GM18519 (cell line): Measurements from ENCODE around the gene GPC5.
A peak's percentile ranks its signal among the peaks of the same experiment; 100 is the strongest.

Experiments
- ATAC-seq: cut with Tn5 transposase; IDR thresholded peaks from one replicate; pipeline ENCODE4 v1.9.1; 2021; ENCODE audit warnings: mild to moderate bottlenecking, moderate library complexity; ENCODE audit not compliant: unreplicated experiment, low FRiP score

Gene GPC5

GRCh38 chr13:91930687-91931086 lies 532.3 kb downstream of the GPC5 start:
- ATAC-seq = no peak

GRCh38 chr13:91934354-91934753 lies 535.9 kb downstream of the GPC5 start:
- ATAC-seq = no peak

- ATAC-seq = peak; percentile 58
These were observed 548.2 kb downstream of the GPC5 start for GRCh38 chr13:91946498-91947070.

GRCh38 chr13:91948736-91949135 lies 550.3 kb downstream of the GPC5 start:
- ATAC-seq = no peak

- ATAC-seq = no peak
These were observed 552.4 kb downstream of the GPC5 start for GRCh38 chr13:91950803-91951202.

- no peak for ATAC-seq
These were observed 557.3 kb downstream of the GPC5 start for GRCh38 chr13:91955546-91956355.

- ATAC-seq = no peak
These were observed 562.5 kb downstream of the GPC5 start for GRCh38 chr13:91960947-91961346.

GRCh38 chr13:91962946-91963345 lies 564.5 kb downstream of the GPC5 start:
- ATAC-seq = no peak

GRCh38 chr13:91965511-91965910 lies 567.1 kb downstream of the GPC5 start:
- ATAC-seq = no peak

- no peak for ATAC-seq
These were observed 580.1 kb downstream of the GPC5 start for GRCh38 chr13:91978571-91978970.

- ATAC-seq = no peak
These were observed 588.5 kb downstream of the GPC5 start for GRCh38 chr13:91986761-91987483.

GRCh38 chr13:91988331-91988730 lies 589.9 kb downstream of the GPC5 start:
- ATAC-seq = no peak

- no peak for ATAC-seq
These were observed 614.4 kb downstream of the GPC5 start for GRCh38 chr13:92012787-92013186.

- ATAC-seq = no peak
These were observed 619.3 kb downstream of the GPC5 start for GRCh38 chr13:92017737-92018136.

GRCh38 chr13:92028695-92029094 lies 630.3 kb downstream of the GPC5 start:
- no peak for ATAC-seq

GRCh38 chr13:92029641-92030040 lies 631.2 kb downstream of the GPC5 start:
- no peak for ATAC-seq

- no peak for ATAC-seq
These were observed 640.5 kb downstream of the GPC5 start for GRCh38 chr13:92038905-92039304.

GRCh38 chr13:92042522-92042921 lies 644.1 kb downstream of the GPC5 start:
- ATAC-seq = no peak

- no peak for ATAC-seq
These were observed 645.9 kb downstream of the GPC5 start for GRCh38 chr13:92044351-92044750.

GRCh38 chr13:92054389-92054788 lies 656.0 kb downstream of the GPC5 start:
- ATAC-seq = no peak

GRCh38 chr13:92074658-92075057 lies 676.2 kb downstream of the GPC5 start:
- ATAC-seq = no peak
